ENCODE data around the gene CERS3.

Gene CERS3

GRCh38 chr15:100528833-100529428 is at the start of gene CERS3:
Gene CERS3, minus strand, starts transcription at chr15:100528950. Its CDS starts 27,101 bp downstream, at chr15:100501849.
- no peak for DNase-seq

- DNase-seq: no peak
These were observed 44.8 kb upstream of the CERS3 start for GRCh38 chr15:100573526-100573925.

- DNase-seq: no peak
These were observed 43.7 kb upstream of the CERS3 start for GRCh38 chr15:100572362-100572983.

GRCh38 chr15:100571592-100572167 is 42.9 kb upstream of the CERS3 start:
- DNase-seq: peak; percentile 13

GRCh38 chr15:100570735-100571313 is 42.1 kb upstream of the CERS3 start:
- DNase-seq: no peak

GRCh38 chr15:100570275-100570674 is 41.5 kb upstream of the CERS3 start:
- DNase-seq: no peak

GRCh38 chr15:100569391-100569790 is 40.6 kb upstream of the CERS3 start:
- DNase-seq: no peak

GRCh38 chr15:100566850-100567628 is 38.3 kb upstream of the CERS3 start:
- DNase-seq: no peak

- no peak for DNase-seq
These were observed 36.8 kb upstream of the CERS3 start for GRCh38 chr15:100565591-100565990.

- no peak for DNase-seq
These were observed 31.6 kb upstream of the CERS3 start for GRCh38 chr15:100560323-100560722.

- DNase-seq: no peak
These were observed 30.6 kb upstream of the CERS3 start for GRCh38 chr15:100559330-100559729.

GRCh38 chr15:100558771-100559254 is 30.1 kb upstream of the CERS3 start:
- DNase-seq: no peak

- no peak for DNase-seq
These were observed 24.7 kb upstream of the CERS3 start for GRCh38 chr15:100553468-100553867.

GRCh38 chr15:100547961-100548360 is 19.2 kb upstream of the CERS3 start:
- no peak for DNase-seq

- DNase-seq: no peak
These were observed 16.2 kb upstream of the CERS3 start for GRCh38 chr15:100544946-100545345.

GRCh38 chr15:100544338-100544841 is 15.6 kb upstream of the CERS3 start:
- DNase-seq: no peak

- DNase-seq: no peak
These were observed 13.5 kb upstream of the CERS3 start for GRCh38 chr15:100542290-100542689.

- DNase-seq: no peak
These were observed 8.6 kb upstream of the CERS3 start for GRCh38 chr15:100537331-100537730.

- no peak for DNase-seq
These were observed 8.0 kb upstream of the CERS3 start for GRCh38 chr15:100536733-100537132.

- no peak for DNase-seq
These were observed 5.1 kb upstream of the CERS3 start for GRCh38 chr15:100533886-100534285.

GRCh38 chr15:100531823-100532327 is 3.1 kb upstream of the CERS3 start:
- DNase-seq: no peak

- DNase-seq: no peak
These were observed 2.5 kb upstream of the CERS3 start for GRCh38 chr15:100531204-100531603.

- DNase-seq: no peak
These were observed 806 bp upstream of the CERS3 start for GRCh38 chr15:100529556-100529955.

All from CD4-positive, alpha-beta T cell treated with Interleukin-17A for 4 hours (primary cell).